Fibroblast of skin of scalp (primary cell): Measurements from ENCODE around the gene RPL29.

ENCODE experiments used
- DNase-seq: peaks from one replicate; pipeline ENCODE4 v3.0.0-alpha.2; 2013

Gene RPL29

GRCh38 chr3:51944451-51945021 lies 51.2 kb downstream of the RPL29 start:
- DNase-seq = no peak
